ENCODE data around the gene SDHA.
"Not testable (repeated sequence)": the region's sequence is repeated elsewhere in the genome, so short reads cannot be mapped to it uniquely, and the experiment has no call there.

DNA sequence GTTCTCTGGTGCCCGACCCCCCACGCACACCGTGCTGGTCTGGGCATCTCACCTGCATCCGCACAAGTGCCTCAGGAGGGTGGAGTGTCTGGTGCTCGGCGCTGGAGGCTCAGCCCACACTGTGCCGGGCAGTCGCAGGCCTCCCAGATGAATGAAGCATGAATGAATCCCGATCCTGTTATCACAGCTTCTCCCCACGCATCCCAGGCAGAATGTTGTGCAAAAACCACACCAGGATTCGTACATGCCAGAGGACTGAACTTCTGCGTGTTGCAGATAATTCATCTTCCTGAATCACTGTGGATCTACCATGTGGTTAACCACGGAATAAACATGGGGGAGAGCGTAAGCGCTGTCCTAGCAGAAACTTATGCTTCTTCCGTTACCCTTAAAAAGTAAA lies 78.8 kb downstream of the SDHA start:
- TF ChIP-seq, protein P1, sequence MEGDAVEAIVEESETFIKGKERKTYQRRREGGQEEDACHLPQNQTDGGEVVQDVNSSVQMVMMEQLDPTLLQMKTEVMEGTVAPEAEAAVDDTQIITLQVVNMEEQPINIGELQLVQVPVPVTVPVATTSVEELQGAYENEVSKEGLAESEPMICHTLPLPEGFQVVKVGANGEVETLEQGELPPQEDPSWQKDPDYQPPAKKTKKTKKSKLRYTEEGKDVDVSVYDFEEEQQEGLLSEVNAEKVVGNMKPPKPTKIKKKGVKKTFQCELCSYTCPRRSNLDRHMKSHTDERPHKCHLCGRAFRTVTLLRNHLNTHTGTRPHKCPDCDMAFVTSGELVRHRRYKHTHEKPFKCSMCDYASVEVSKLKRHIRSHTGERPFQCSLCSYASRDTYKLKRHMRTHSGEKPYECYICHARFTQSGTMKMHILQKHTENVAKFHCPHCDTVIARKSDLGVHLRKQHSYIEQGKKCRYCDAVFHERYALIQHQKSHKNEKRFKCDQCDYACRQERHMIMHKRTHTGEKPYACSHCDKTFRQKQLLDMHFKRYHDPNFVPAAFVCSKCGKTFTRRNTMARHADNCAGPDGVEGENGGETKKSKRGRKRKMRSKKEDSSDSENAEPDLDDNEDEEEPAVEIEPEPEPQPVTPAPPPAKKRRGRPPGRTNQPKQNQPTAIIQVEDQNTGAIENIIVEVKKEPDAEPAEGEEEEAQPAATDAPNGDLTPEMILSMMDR (IDR thresholded peaks at IDR 0.05): not testable (repeated sequence)
- not testable (repeated sequence) for TF ChIP-seq POLR2AphosphoS5 (IDR thresholded peaks at IDR 0.05; ENCODE audit: low read depth, low read length)

Data from Panc1 (cell line).